ENCODE measurements around the gene BCAS4.

Gene BCAS4

GRCh38 chr20:50870561-50871161, 75.8 kb downstream of the BCAS4 start:
- H3K36me3 ChIP-seq (ENCODE audit: insufficient read depth, low read length): no peaks in the 10 kb centered on the region
- no peak for ATAC-seq (ENCODE audit: insufficient read depth, low read depth)
- H3K79me2 ChIP-seq (ENCODE audit: insufficient read depth, low read length): no peaks in the 10 kb centered on the region
- H3K4me3 ChIP-seq (ENCODE audit: low read depth in 1 of 2, low read length in 2 of 2): no peak overlapping the region
- no peak overlapping the region for H3K4me2 ChIP-seq (ENCODE audit: insufficient read depth, low read length)
- no peaks in the 10 kb centered on the region for H3K27me3 ChIP-seq (ENCODE audit: insufficient read depth, low read length, poor library complexity)
- DNase-seq: no peak
- TF ChIP-seq EZH2 (IDR thresholded peaks at IDR 0.05; ENCODE audit: borderline replicate concordance, low read depth, low read length, severe bottlenecking) (no peak), CTCF (IDR thresholded peaks at IDR 0.05; ENCODE audit: borderline replicate concordance, extremely low read depth, low read length, poor library complexity, severe bottlenecking) (no peak)
- no peaks in the 10 kb centered on the region for H4K20me1 ChIP-seq (ENCODE audit: insufficient read depth, low read length)
- no peak overlapping the region for H3K27ac ChIP-seq (ENCODE audit: low read length)
- H3K4me1 ChIP-seq (ENCODE audit: insufficient read depth, low read length): no peaks in the 10 kb centered on the region
- H2AFZ ChIP-seq (ENCODE audit: low read depth, low read length): no peak overlapping the region
- no peak overlapping the region for H3K9ac ChIP-seq (ENCODE audit: low read depth, low read length)
- no peaks in the 10 kb centered on the region for H3K9me3 ChIP-seq (ENCODE audit: insufficient read depth, low read length, severe bottlenecking)

- Histone ChIP-seq H3K9me3 (ENCODE audit: insufficient read depth, low read length, severe bottlenecking) (no peaks in the 10 kb centered on the region), H4K20me1 (ENCODE audit: insufficient read depth, low read length) (no peaks in the 10 kb centered on the region), H3K9ac (ENCODE audit: low read depth, low read length) (no peak overlapping the region), H3K27me3 (ENCODE audit: insufficient read depth, low read length, poor library complexity) (no peaks in the 10 kb centered on the region), H3K79me2 (ENCODE audit: insufficient read depth, low read length) (no peaks in the 10 kb centered on the region), H2AFZ (ENCODE audit: low read depth, low read length) (no peak overlapping the region), H3K27ac (ENCODE audit: low read length) (no peak overlapping the region), H3K4me3 (ENCODE audit: low read depth in 1 of 2, low read length in 2 of 2) (no peak overlapping the region), H3K4me2 (ENCODE audit: insufficient read depth, low read length) (no peak overlapping the region), H3K36me3 (ENCODE audit: insufficient read depth, low read length) (no peaks in the 10 kb centered on the region), H3K4me1 (ENCODE audit: insufficient read depth, low read length) (no peaks in the 10 kb centered on the region)
- ATAC-seq (ENCODE audit: insufficient read depth, low read depth) (no peak), DNase-seq (no peak)
- TF ChIP-seq CTCF (IDR thresholded peaks at IDR 0.05; ENCODE audit: borderline replicate concordance, extremely low read depth, low read length, poor library complexity, severe bottlenecking) (no peak), EZH2 (IDR thresholded peaks at IDR 0.05; ENCODE audit: borderline replicate concordance, low read depth, low read length, severe bottlenecking) (no peak)
Observed at GRCh38 chr20:50872560-50873425, 77.9 kb downstream of the BCAS4 start.

GRCh38 chr20:50873585-50873984, 78.7 kb downstream of the BCAS4 start:
- H3K4me2 ChIP-seq (ENCODE audit: insufficient read depth, low read length): no peak overlapping the region
- no peaks in the 10 kb centered on the region for H3K4me1 ChIP-seq (ENCODE audit: insufficient read depth, low read length)
- H3K4me3 ChIP-seq (ENCODE audit: low read depth in 1 of 2, low read length in 2 of 2): no peak overlapping the region
- TF ChIP-seq CTCF (IDR thresholded peaks at IDR 0.05; ENCODE audit: borderline replicate concordance, extremely low read depth, low read length, poor library complexity, severe bottlenecking) (no peak), EZH2 (IDR thresholded peaks at IDR 0.05; ENCODE audit: borderline replicate concordance, low read depth, low read length, severe bottlenecking) (no peak)
- H3K9me3 ChIP-seq (ENCODE audit: insufficient read depth, low read length, severe bottlenecking): no peaks in the 10 kb centered on the region
- no peak overlapping the region for H3K9ac ChIP-seq (ENCODE audit: low read depth, low read length)
- H4K20me1 ChIP-seq (ENCODE audit: insufficient read depth, low read length): no peaks in the 10 kb centered on the region
- H3K79me2 ChIP-seq (ENCODE audit: insufficient read depth, low read length): no peaks in the 10 kb centered on the region
- no peaks in the 10 kb centered on the region for H3K27me3 ChIP-seq (ENCODE audit: insufficient read depth, low read length, poor library complexity)
- H2AFZ ChIP-seq (ENCODE audit: low read depth, low read length): no peak overlapping the region
- H3K36me3 ChIP-seq (ENCODE audit: insufficient read depth, low read length): no peaks in the 10 kb centered on the region
- DNase-seq: no peak
- no peak for ATAC-seq (ENCODE audit: insufficient read depth, low read depth)
- H3K27ac ChIP-seq (ENCODE audit: low read length): no peak overlapping the region

Measured in DND-41 (cell line).